H1 (cell line): ENCODE measurements around the gene MARCHF10. TPM values are rescaled to one million over a fixed set of nuclear protein-coding genes. Genes with fewer than 3 reads are reported as not detected.

Experiments
- CBX8 ChIP-seq: fragments of 300-800, 300-1000 bp; sonication (generic); IDR thresholded peaks from 2 replicates; pipeline ENCODE4 v1.7.1; 2016; ENCODE audit warnings: low read depth, low read length, borderline replicate concordance
- MAFK ChIP-seq: IDR thresholded peaks from 2 replicates; pipeline ENCODE4 v1.6.1; 2012; ENCODE audit warnings: low read depth, mild to moderate bottlenecking, improper control_type of control experiment, low read length
- RAD21 ChIP-seq, 2 experiments: IDR thresholded peaks in 1 of 2; conservative IDR thresholded peaks in 1 of 2; 2 replicates each; pipeline ENCODE4 v1.6.1; 2011; ENCODE audit warnings: low read depth in 2 of 2, low read length in 2 of 2, improper control_type of control experiment in 1 of 2, inconsistent platforms in 1 of 2, mild to moderate bottlenecking in 1 of 2, moderate library complexity in 1 of 2
- RBBP5 ChIP-seq: IDR thresholded peaks from 2 replicates; pipeline ENCODE4 v1.7.1; 2012; ENCODE audit warnings: low read depth, mild to moderate bottlenecking, inconsistent platforms, low read length, moderate library complexity, borderline replicate concordance
- SRF ChIP-seq: IDR thresholded peaks from 2 replicates; pipeline ENCODE4 v1.6.1; 2011; ENCODE audit warnings: mild to moderate bottlenecking, low read depth, low read length, moderate library complexity
- polyA plus RNA-seq, 7 experiments: library from polyadenylated mRNA; depleted of rRNA in 3 of 7; stranded (reverse) in 5 of 7; unstranded in 2 of 7; fragments of >200 nt in 5 of 7; fragments of 200-250 nt in 2 of 7; gene quantifications; 1 replicate in 5 of 7; 2 replicates in 1 of 7; 4 replicates in 1 of 7; pipeline versions ENCODE4 v1.2.1 to v1.2.3, GENCODE V29; 2011 to 2013; ENCODE audit warnings: missing spikeins in 2 of 7, mixed read lengths in 2 of 7
- total RNA-seq: library from RNA; stranded (reverse); fragmentation: NEBNext Ultra II Directional; extraction: Animal tissue kit (Norgen Biotek cat#: 25700); gene quantifications from 2 replicates; pipeline ENCODE4 v1.2.1, GENCODE V29; 2021

Gene MARCHF10
- total and polyA plus RNA-seq, 2 of the 8 experiments (the other 6 are each of a cell fraction or from before 2014, with no cell fraction given), result 0.48 to 0.73 TPM

- TF ChIP-seq RBBP5, result no peak
- TF ChIP-seq SRF, result no peak
- no peak for TF ChIP-seq RAD21 (IDR thresholded peaks at IDR 0.05 in 1 of 2, conservative IDR thresholded peaks at IDR 0.05 in 1 of 2; ENCODE audit: low read depth in 2 of 2, low read length in 2 of 2)
- TF ChIP-seq CBX8, result no peak
- no peak for TF ChIP-seq MAFK
These were observed 89.7 kb downstream of the MARCHF10 start (continued) for GRCh38 chr17:62718429-62718828.
